GM12878 (cell line): ENCODE measurements around the gene SVEP1. TPM values are rescaled to one million over a fixed set of nuclear protein-coding genes. Genes with fewer than 3 reads are reported as not detected.

Experiments
- ATAC-seq: fragments of 200-7000 bp; cut with Tn5 transposase; 3 replicates; pipeline ENCODE4 v1.9.1; 2020; ENCODE audit warnings: mild to moderate bottlenecking, moderate library complexity
- BruUV-seq: library from RNA; stranded (reverse); fragments of 400-500 nt; replicated peaks from 2 replicates; lab custom pipeline; 2021; lab: Mats Ljungman, UMichigan
- CTCF ChIA-PET: fragments of 300-600 bp; sonication (Branson Sonifier 250); formaldehyde crosslinking; extraction: SDS; loops from one replicate; lab custom pipeline; 2021; ENCODE audit warnings: inconsistent platforms; lab: Yijun Ruan, JAX
- POLR2A ChIA-PET: fragments of 350-600 bp; formaldehyde crosslinking; extraction: SDS; loops from one replicate; lab custom pipeline; 2021; ENCODE audit warnings: inconsistent platforms; lab: Charles Lee
- RAD21 ChIA-PET: fragments of 300-600 bp; sonication (Branson Sonifier 250); formaldehyde crosslinking; loops from one replicate; lab custom pipeline; 2023; ENCODE audit warnings: antibody characterized with exemption; ENCODE audit not compliant: unreplicated experiment; lab: Charles Lee
- SMC1A ChIA-PET: fragments of 300-600 bp; sonication (Branson Sonifier 250); formaldehyde crosslinking; loops from one replicate; lab custom pipeline; 2023; ENCODE audit not compliant: unreplicated experiment, uncharacterized antibody; lab: Charles Lee
- DNase-seq: peaks from one replicate; pipeline ENCODE4 v3.0.0-alpha.2; 2011; ENCODE audit warnings: low read depth, low spot score
- FAIRE-seq: peaks from 3 replicates; lab custom pipeline; 2011; peaks lifted over from hg19 to GRCh38; lab: Jason Lieb, UNC
- H2AFZ ChIP-seq: 2 replicates; pipeline ENCODE4 v1.6.0; 2011; ENCODE audit warnings: low read depth, low read length, control low read depth; ENCODE audit not compliant: control insufficient read depth
- H3K27ac ChIP-seq: 2 replicates; pipeline ENCODE4 v1.5.1; 2011; ENCODE audit warnings: control low read depth; ENCODE audit not compliant: control insufficient read depth, insufficient read depth
- H3K27me3 ChIP-seq, 2 experiments: replicated peaks in 1 of 2; 2 replicates each; pipeline versions ENCODE4 v1.6.0 to v1.6.1; 2011; ENCODE audit warnings: low read length in 1 of 2; ENCODE audit not compliant: control insufficient read depth in 2 of 2, insufficient read depth in 2 of 2
- H3K36me3 ChIP-seq, 2 experiments: 2 replicates each; pipeline ENCODE4 v1.5.1; 2011; ENCODE audit warnings: low read length in 1 of 2; ENCODE audit not compliant: control insufficient read depth in 2 of 2, insufficient read depth in 2 of 2
- H3K4me1 ChIP-seq: 2 replicates; pipeline ENCODE4 v1.6.1; 2011; ENCODE audit warnings: mild to moderate bottlenecking, low read length, moderate library complexity, mixed read lengths; ENCODE audit not compliant: control insufficient read depth, insufficient read depth
- H3K4me2 ChIP-seq: 2 replicates; pipeline ENCODE4 v1.6.0; 2011; ENCODE audit warnings: control low read depth; ENCODE audit not compliant: control insufficient read depth, insufficient read depth
- H3K4me3 ChIP-seq: fragments of 200-600 bp; sonication (generic); 2 replicates; pipeline ENCODE4 v1.5.1; 2016
- H3K79me2 ChIP-seq: 2 replicates; pipeline ENCODE4 v1.6.0; 2011; ENCODE audit warnings: low read length; ENCODE audit not compliant: control insufficient read depth, insufficient read depth
- H3K9ac ChIP-seq: 2 replicates; pipeline ENCODE4 v1.8.0; 2011; ENCODE audit warnings: low read length, control low read depth, mixed read lengths; ENCODE audit not compliant: control insufficient read depth, insufficient read depth
- H3K9me3 ChIP-seq: replicated peaks from 3 replicates; pipeline ENCODE4 v1.5.1; 2011; ENCODE audit warnings: mild to moderate bottlenecking, low read length; ENCODE audit not compliant: control insufficient read depth, insufficient read depth
- H4K20me1 ChIP-seq: 2 replicates; pipeline ENCODE4 v1.6.0; 2011; ENCODE audit not compliant: control insufficient read depth, insufficient read depth
- ATF7 ChIP-seq: fragments of 450-650 bp; IDR thresholded peaks from 2 replicates; pipeline ENCODE4 v1.6.1; 2016; ENCODE audit warnings: low read depth, mild to moderate bottlenecking
- CREB1 ChIP-seq: IDR thresholded peaks from 2 replicates; pipeline ENCODE4 v1.6.1; 2012; ENCODE audit warnings: low read depth, mild to moderate bottlenecking, inconsistent platforms
- EP300 ChIP-seq, 2 experiments: fragments of 150-350 bp in 1 of 2; IDR thresholded peaks; 2 replicates each; pipeline ENCODE4 v1.6.1; 2011 to 2012; ENCODE audit warnings: low read depth in 2 of 2, low read length in 2 of 2, borderline replicate concordance in 1 of 2, improper control_type of control experiment in 1 of 2, inconsistent platforms in 1 of 2; ENCODE audit not compliant: control insufficient read depth in 1 of 2
- HDAC2 ChIP-seq: fragments of 200-600 bp; sonication (generic); IDR thresholded peaks from 2 replicates; pipeline ENCODE4 v1.6.1; 2017
- JUNB ChIP-seq: IDR thresholded peaks from 2 replicates; pipeline ENCODE4 v1.6.1; 2016; ENCODE audit warnings: antibody characterized with exemption, mild to moderate bottlenecking
- PAX8 ChIP-seq: fragments of 450-650 bp; IDR thresholded peaks from 2 replicates; pipeline ENCODE4 v1.6.1; 2017; ENCODE audit warnings: mild to moderate bottlenecking, moderate library complexity
- RUNX3 ChIP-seq: IDR thresholded peaks from 2 replicates; pipeline ENCODE4 v1.6.1; 2012; ENCODE audit warnings: low read length, inconsistent platforms
- ZNF384 ChIP-seq: IDR thresholded peaks from 2 replicates; pipeline ENCODE4 v1.6.1; 2012; ENCODE audit warnings: low read depth, mild to moderate bottlenecking, low read length, improper control_type of control experiment, borderline replicate concordance
- ZNF622 ChIP-seq: fragments of 450-650 bp; IDR thresholded peaks from 2 replicates; pipeline ENCODE4 v1.6.1; 2017; ENCODE audit warnings: mild to moderate bottlenecking, inconsistent platforms
- ZSCAN29 ChIP-seq: fragments of 450-650 bp; IDR thresholded peaks from 2 replicates; pipeline ENCODE4 v1.6.1; 2017; ENCODE audit warnings: mild to moderate bottlenecking, moderate library complexity
- WGBS: methylation state at CpG from one replicate; pipeline ENCODE4 v1.1.6; 2016; ENCODE audit warnings: low lambda C conversion rate; ENCODE audit not compliant: insufficient replicate concordance, insufficient coverage; ENCODE audit errors: missing lambda C conversion rate; 5-methylcytosine and 5-hydroxymethylcytosine counted together
- in situ Hi-C: fragments of 300-500 bp; cut with MboI; formaldehyde crosslinking; loops from 9 replicates; pipeline ENCODE4 v1.14.3; 2018; ENCODE audit warnings: mixed read lengths
- intact Hi-C: fragments of 100-400 bp; cut with micrococcal nuclease; formaldehyde crosslinking; loops from one replicate; pipeline ENCODE4 v1.14.2; 2022; ENCODE audit not compliant: unreplicated experiment
- polyA plus RNA-seq, 11 experiments: library from polyadenylated mRNA; depleted of rRNA in 4 of 11; unstranded in 6 of 11; stranded (reverse) in 5 of 11; fragments of >200 nt; fragmentation: Nextera tagmentation in 4 of 11; fragmentation: Illumina TruSeq in 1 of 11; extraction: Ambion mirVana in 4 of 11; extraction: Trizol in 1 of 11; gene quantifications; 1 replicate in 1 of 11; 2 replicates in 10 of 11; pipeline versions ENCODE4 v1.2.1 to v1.2.3, GENCODE V29; 2011 to 2016; ENCODE audit warnings: inconsistent platforms in 2 of 11, missing spikeins in 2 of 11, low read depth in 1 of 11
- total RNA-seq, 4 experiments: library from RNA; depleted of rRNA in 3 of 4; stranded (reverse); fragments of >200 nt in 3 of 4; fragmentation: Illumina TruSeq in 1 of 4; extraction: Trizol in 1 of 4; gene quantifications; 2 replicates each; pipeline versions ENCODE4 v1.2.1 to v1.2.3, GENCODE V29; 2013 to 2021
- TF ChIP-seq, protein P1 (sequence below), 3 experiments: IDR thresholded peaks in 2 of 3; conservative IDR thresholded peaks in 1 of 3; 2 replicates each; pipeline ENCODE4 v1.5.1; 2011; ENCODE audit warnings: low read depth in 3 of 3, low read length in 3 of 3, mild to moderate bottlenecking in 3 of 3, control low read depth in 2 of 3, moderate library complexity in 2 of 3, inconsistent platforms in 1 of 3, mixed read lengths in 1 of 3; ENCODE audit not compliant: control insufficient read depth in 2 of 3, insufficient read depth in 1 of 3; ENCODE audit errors: extremely low read depth in 1 of 3
- TF ChIP-seq, protein P2 (sequence below): fragments of 450-650 bp; formaldehyde crosslinking; IDR thresholded peaks from 2 replicates; pipeline ENCODE4 v1.5.0; 2022; ENCODE audit warnings: mild to moderate bottlenecking, missing genetic modification characterization

The SVEP1 gene
- total and polyA plus RNA-seq, 10 of the 15 experiments (the other 5 are each of a cell fraction or from before 2014, with no cell fraction given): under 0.01 to 0.05 (median 0.01) TPM; not detected in 5

DNA sequence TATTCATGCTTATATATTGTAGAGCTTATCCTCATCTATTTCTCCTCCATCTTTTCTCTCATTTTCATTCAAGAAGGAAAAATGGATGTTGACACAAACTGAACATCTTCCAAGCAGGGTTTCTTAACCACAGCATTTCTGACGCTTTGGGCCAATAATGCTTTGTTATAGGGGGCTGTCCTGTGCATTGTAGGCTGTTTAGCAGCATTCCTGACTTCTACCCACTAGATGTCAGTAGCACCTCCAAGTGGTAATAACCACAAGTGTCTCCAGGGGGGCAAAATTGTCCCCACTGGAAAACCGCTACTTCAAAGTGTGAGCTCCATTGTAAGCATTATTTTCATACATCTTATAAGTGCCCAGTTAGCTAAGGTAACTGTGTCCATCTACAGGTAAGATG, 239.2 kb downstream of the SVEP1 start:
- SMC1A ChIA-PET: interaction anchor here (1.0 to 1.6 kb wide), 3 partner anchors 11 to 259 kb away, joined by 3 to 4 read pairs (median 3); no protein-coding TSS in a partner anchor
- H3K4me1 ChIP-seq: no peaks in the 10 kb centered on the region; the same call in 1 of the 2 replicates
- H3K79me2 ChIP-seq: no peaks in the 10 kb centered on the region
- no peak for DNase-seq
- intact Hi-C loops: no loop called here
- FAIRE-seq: no peak
- POLR2A ChIA-PET: no interaction called here
- no peak overlapping the region for H2AFZ ChIP-seq
- WGBS: 7% methylated on average over 2 of the region's 2 CpGs
- H3K27ac ChIP-seq: no peak overlapping the region
- TF ChIP-seq EP300 (IDR thresholded peaks at IDR 0.05; ENCODE audit: borderline replicate concordance in 1 of 2, control insufficient read depth in 1 of 2, low read depth in 2 of 2, low read length in 2 of 2) (no peak), RUNX3 (0 out of 2 replicates have a peak, but pooled peaks have one; percentile 20)
- TF ChIP-seq, protein P1, sequence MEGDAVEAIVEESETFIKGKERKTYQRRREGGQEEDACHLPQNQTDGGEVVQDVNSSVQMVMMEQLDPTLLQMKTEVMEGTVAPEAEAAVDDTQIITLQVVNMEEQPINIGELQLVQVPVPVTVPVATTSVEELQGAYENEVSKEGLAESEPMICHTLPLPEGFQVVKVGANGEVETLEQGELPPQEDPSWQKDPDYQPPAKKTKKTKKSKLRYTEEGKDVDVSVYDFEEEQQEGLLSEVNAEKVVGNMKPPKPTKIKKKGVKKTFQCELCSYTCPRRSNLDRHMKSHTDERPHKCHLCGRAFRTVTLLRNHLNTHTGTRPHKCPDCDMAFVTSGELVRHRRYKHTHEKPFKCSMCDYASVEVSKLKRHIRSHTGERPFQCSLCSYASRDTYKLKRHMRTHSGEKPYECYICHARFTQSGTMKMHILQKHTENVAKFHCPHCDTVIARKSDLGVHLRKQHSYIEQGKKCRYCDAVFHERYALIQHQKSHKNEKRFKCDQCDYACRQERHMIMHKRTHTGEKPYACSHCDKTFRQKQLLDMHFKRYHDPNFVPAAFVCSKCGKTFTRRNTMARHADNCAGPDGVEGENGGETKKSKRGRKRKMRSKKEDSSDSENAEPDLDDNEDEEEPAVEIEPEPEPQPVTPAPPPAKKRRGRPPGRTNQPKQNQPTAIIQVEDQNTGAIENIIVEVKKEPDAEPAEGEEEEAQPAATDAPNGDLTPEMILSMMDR (IDR thresholded peaks at IDR 0.05 in 2 of 3, conservative IDR thresholded peaks at IDR 0.05 in 1 of 3; ENCODE audit: control insufficient read depth in 2 of 3, extremely low read depth in 1 of 3, insufficient read depth in 1 of 3, low read depth in 3 of 3, low read length in 3 of 3): peak; percentile 17 to 29 (median 19); a peak in 3 of 6 replicates
- TF ChIP-seq, all 136 proteins: peak for 2
- in situ Hi-C loops: no loop called here
- no peak overlapping the region for H3K9ac ChIP-seq
- H3K4me3 ChIP-seq: no peak overlapping the region
- no peak for ATAC-seq
- H3K4me2 ChIP-seq: no peak overlapping the region
- no peaks in the 10 kb centered on the region for H3K27me3 ChIP-seq
- no peaks in the 10 kb centered on the region for H3K36me3 ChIP-seq
- no peaks in the 10 kb centered on the region for H3K9me3 ChIP-seq
- no peaks in the 10 kb centered on the region for H4K20me1 ChIP-seq
- CTCF ChIA-PET: interaction anchor here (0.6 to 1.6 kb wide), 3 partner anchors 82 to 347 kb away, joined by 3 to 7 read pairs (median 4); no protein-coding TSS in a partner anchor
- no TSS peak for BruUV-seq
- RAD21 ChIA-PET: interaction anchor here (0.7 kb wide), 1 partner anchor 84 kb away, joined by 3 read pairs; the partner anchor contains the start of gene TXN

DNA sequence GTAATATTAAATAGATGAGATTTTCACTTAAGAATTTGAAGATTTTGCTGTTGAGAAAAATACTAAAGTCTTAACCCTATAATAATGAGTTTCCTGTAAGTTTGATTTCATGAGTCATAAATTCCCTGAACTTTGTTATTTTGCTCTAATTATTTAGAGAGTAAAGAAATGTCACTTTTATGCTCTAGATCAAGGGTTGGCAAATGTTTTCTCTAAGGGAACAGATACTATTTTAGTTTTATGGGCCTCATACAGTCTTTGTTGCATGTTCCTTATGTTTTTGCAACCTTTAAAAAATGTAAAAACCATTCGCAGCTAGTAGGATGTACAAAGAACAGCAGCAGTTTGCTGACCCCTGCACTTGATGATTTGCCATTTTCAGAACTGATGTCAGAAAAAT, 241.4 kb downstream of the SVEP1 start:
- DNase-seq: no peak
- WGBS: 100% methylated on average over 1 of the region's 1 CpG
- Histone ChIP-seq H2AFZ (no peak overlapping the region), H3K36me3 (no peaks in the 10 kb centered on the region), H3K4me2 (no peak overlapping the region), H3K4me1 (peaks cover 4% of the 10 kb centered on the region), H3K9me3 (no peaks in the 10 kb centered on the region), H4K20me1 (no peaks in the 10 kb centered on the region), H3K27me3 (no peaks in the 10 kb centered on the region), H3K27ac (no peak overlapping the region), H3K9ac (no peak overlapping the region), H3K79me2 (no peaks in the 10 kb centered on the region), H3K4me3 (no peak overlapping the region)
- FAIRE-seq: no peak
- in situ Hi-C loops (no loop called here), intact Hi-C loops (no loop called here)
- ChIA-PET RAD21 (no interaction called here), CTCF (interaction anchor here (0.6 kb wide), 1 partner anchor 31 kb away, joined by 3 read pairs; no protein-coding TSS in a partner anchor), POLR2A (no interaction called here), SMC1A (no interaction called here)
- ATAC-seq: no peak
- BruUV-seq: no TSS peak
- no peak for TF ChIP-seq JUNB
- no peak for TF ChIP-seq ATF7
- no peak for TF ChIP-seq PAX8
- no peak for TF ChIP-seq CREB1
- TF ChIP-seq ZSCAN29: no peak
- TF ChIP-seq ZNF622: no peak
- TF ChIP-seq HDAC2: no peak
- TF ChIP-seq, protein P2, sequence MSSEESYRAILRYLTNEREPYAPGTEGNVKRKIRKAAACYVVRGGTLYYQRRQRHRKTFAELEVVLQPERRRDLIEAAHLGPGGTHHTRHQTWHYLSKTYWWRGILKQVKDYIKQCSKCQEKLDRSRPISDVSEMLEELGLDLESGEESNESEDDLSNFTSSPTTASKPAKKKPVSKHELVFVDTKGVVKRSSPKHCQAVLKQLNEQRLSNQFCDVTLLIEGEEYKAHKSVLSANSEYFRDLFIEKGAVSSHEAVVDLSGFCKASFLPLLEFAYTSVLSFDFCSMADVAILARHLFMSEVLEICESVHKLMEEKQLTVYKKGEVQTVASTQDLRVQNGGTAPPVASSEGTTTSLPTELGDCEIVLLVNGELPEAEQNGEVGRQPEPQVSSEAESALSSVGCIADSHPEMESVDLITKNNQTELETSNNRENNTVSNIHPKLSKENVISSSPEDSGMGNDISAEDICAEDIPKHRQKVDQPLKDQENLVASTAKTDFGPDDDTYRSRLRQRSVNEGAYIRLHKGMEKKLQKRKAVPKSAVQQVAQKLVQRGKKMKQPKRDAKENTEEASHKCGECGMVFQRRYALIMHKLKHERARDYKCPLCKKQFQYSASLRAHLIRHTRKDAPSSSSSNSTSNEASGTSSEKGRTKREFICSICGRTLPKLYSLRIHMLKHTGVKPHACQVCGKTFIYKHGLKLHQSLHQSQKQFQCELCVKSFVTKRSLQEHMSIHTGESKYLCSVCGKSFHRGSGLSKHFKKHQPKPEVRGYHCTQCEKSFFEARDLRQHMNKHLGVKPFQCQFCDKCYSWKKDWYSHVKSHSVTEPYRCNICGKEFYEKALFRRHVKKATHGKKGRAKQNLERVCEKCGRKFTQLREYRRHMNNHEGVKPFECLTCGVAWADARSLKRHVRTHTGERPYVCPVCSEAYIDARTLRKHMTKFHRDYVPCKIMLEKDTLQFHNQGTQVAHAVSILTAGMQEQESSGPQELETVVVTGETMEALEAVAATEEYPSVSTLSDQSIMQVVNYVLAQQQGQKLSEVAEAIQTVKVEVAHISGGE (CRISPR knock-in tag): no peak
- no peak for TF ChIP-seq ZNF384
